ENCODE data around the gene CMC1.

Gene CMC1

DNA sequence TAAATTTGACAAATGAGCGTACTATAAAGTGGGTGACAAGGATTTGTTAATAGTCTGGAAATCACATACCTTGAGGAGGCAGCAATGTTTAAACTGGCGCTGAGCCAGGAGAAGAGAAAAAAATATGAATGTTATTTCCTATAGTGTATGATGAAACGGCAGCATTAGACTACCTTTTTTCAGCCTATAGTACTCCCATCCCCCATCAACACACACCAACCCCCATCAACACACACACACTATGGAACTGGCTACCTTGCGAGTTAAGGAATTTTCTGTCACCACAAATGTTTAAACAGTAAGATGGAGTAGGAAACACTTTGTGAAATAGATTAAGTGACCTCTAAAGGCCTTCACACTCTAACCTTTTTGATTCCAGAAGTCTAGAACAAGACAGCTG is 60.3 kb downstream of the CMC1 start:
- no peak for DNase-seq

DNA sequence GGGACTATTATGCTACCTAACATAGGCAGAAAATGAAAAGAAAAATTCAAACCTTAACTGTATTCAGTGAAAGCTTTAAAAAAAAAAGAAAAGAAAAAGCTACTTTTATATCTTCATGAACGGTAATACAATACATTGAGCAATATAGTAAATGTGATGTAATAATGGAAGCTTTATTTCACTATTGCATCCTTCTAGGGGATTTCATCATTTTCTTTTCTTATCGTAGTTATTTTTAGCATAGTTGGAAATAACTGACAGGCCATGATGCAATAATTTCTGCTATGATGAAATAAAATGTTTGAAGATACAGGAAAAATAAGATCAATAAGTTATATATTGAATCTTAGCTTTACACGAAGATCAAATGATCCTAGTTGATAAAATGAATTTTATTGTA is 66.8 kb downstream of the CMC1 start:
- peak in 2 of 4 experiments; percentile 27 to 34 for DNase-seq

DNA sequence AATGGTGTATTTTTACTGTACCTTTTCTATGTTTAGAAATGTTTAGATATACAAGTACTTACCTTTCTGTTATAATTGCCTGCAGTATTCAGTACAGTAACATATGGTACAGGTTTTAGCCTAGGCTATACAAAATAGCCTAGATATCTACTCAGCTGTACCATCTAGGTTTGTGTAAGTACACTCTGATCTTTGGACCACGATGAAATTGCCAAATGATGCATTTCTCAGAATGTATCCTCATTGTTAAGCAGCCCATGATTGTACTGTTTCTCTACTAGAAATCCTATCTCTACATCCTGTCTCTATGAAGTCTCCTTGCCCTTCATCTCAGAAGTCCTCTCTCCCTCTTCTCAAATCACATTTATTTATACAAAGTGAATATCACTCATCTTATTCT is 74.3 kb downstream of the CMC1 start:
- no peak for DNase-seq

DNA sequence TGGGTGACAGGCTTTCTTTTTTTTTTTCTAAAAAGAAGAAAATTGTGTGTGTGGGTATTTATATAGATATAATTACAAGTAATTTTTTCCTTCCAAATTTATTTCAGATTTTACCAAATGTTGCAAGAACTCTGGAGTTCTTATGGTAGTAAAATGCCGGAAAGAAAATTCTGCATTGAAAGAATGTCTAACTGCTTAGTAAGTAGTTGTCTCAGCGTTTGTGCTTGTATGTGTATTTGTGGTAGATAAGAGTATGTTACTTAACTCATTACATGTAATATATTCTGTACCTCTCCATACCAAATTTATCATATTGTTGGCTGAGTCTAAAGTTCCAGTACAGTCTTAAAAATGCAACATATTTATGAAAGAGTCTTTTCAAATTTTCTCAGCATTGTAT is 74.8 kb downstream of the CMC1 start:
- no peak for DNase-seq

DNA sequence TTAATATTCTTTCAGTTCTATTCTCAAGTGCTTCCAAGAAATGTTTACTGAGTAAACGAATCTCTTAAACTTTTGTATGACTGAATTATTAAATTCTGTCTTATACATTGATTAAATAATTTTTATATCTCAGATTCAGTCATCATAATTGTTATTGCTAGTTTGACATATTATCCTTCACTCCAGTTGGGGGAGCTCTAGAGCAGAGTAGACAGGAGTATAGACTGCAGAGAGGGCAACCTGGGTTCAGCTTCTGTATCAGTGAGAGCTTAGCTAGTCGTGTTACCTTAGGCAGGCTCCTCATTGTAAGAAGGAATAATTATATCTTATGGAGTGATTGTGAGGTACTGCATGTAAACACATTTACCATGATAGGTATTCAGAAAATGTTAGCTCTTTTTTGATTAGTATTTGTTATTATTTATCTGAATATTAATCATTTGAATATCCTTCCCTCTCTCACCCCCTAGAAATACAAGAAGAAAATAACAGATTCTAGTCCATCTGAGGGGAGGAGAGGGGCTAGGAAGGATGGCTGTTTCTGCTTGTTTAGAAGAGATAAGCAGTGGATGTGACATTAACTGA is 76.1 kb downstream of the CMC1 start:
- peak; percentile 33 to 69 (median 44) for DNase-seq

DNA sequence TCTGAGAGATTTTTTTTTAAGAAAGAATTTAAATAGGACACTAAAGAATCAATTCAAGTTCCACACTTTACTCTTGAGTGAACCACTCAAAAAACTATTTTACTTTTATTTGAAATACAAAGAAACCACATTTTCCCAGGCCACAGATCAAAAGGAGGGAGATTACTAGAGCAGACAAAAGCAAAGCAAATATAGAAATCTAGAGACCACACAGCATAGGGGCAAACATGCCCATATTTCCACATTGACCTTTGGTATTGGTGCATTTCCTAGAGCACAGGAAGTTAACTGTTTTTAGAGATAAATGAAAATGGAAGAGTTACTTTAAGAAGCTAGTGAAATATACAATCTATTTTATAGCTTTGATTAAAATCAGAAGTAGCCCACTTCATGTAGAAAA is 79.6 kb downstream of the CMC1 start:
- DNase-seq, result no peak

DNA sequence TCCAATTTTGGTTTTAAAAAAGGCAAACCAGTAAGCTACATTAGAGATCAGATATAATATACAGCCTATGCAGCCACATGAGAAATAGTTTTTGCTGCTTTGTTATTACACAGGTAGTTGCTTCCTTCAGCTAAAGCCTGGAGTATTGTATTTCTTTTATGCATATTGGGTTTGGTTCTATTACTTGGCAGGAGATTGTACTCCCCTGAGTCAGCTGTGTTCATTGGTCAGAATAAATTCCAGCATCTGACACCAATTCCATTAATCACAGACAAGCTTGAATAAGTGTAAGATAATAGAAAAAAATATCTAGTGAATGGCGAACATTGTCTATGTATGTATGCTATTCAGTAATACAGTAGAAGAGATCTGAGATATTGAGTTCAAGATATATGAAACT is 81.0 kb downstream of the CMC1 start:
- DNase-seq, result no peak

DNA sequence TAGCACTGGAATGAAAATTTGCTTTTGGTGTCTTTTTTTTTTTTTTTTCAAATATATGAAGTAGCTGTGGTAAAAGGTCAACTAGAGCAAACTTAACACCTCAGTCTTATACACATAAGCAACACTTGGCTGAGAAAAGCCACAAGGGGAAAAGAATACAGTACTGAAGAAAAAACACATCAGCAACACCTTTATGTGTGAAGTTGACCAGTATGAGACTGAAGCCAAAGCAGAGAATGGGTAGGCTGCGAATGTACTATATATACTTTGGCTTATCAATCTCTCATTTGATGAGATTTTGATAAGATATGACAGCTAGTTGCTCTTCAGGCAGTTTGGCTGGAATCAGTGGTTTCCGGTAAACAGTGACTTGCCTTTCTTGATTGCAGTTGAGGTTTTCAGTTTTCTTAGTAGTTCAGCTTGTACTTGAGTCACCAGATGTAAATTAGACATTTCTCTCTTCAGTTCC is 85.1 kb downstream of the CMC1 start:
- DNase-seq, result no peak

DNA sequence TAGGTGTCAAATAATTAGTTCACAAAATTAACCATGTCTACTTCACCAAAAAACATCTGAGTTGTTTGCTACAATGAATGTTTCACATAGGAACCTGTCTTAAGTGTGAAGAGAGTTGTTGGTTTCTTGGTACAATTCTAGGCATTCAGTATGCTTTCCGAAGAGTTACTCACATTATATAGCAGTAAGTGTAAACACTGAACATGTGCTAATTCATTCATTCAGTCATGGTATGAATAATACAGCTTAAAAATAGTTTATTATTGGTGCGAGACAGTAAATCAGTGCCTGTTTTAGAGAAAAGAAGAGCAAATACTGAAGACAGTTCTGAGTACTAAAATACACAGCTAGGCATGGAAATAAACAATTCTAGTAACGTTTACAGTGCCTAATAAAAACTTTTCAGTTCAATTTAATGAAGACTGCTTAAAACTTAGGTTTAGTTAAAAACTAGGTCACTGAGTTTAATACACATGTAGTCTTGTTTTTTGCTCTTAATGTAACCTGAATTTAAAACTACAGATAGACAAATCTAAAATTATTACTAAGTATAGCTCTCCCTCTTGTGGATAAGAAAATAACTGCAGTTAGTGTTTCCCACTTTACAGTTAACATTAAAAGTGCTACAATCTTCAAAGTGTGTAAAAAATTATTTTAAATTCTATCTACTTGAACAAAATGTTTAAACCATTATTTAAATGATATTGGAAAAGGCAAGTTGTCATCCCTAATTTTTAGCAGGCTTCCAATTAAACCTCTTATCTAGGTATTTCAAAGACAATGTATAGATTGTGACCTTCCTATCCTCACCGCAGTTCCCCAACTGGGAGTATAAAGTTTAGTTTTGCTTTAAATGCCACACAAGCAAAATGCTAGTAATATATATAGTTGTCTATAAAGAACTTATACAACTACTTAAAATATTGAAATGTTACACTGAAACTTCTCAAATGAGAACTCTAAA is 87.1 kb downstream of the CMC1 start:
- peak in 2 of 4 experiments; percentile 52 to 66 for DNase-seq

DNA sequence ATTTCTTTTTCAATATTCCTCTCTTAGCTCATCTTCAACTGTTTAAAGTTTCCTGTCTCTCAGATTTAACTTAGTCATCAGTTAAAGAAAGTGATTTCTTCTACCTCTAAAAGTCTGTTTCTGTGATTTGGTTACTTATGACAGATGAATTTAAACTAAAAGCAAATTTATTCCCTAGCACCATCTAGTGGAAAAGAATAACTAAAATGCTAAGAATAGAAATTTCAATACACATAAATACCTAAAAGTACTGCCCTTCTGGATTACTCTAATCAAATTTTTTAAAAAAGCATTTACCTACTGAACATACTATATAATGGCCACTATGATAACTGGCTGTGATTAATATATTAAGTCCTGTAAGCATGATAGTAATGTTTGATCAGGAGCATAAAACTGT is 93.1 kb downstream of the CMC1 start:
- peak in 1 of 4 experiments; percentile 12 for DNase-seq

DNA sequence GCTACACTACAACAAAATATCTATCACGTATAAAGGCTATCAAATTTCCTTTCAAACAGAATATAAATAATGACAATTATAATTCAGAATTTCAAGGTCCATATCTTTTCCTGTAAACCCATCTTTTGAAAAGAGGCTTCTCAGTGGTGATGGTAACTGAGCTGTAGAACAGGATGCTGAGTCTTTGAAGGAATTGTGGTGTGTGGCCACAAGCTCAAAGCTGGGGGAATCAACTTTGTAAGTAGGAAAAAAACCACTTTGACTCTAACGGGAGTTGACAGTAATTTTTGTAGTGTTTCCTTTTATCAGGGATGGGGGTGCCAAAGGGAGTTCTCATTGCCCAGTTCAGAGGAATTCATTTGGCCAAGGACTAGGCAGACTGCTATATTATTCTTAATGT is 93.8 kb downstream of the CMC1 start:
- DNase-seq, result no peak

DNA sequence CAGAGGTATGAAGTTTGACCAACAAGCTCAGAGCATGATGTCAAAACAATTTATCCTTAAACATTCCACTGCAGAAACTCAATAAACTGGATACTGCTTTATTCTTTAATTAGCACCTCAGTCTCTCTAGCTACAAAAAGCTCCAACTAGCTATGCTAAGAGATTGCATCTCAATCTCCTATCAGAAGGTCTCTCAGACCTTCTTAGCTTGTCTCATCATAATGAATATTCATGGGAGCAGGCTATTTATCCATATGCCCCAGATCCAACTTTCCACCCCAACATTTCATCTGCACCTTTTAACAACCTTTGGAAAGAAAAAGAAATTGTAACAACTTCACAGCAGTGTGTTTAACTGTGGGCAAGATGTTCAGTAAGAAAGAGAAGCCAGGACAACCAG is 95.8 kb downstream of the CMC1 start:
- DNase-seq, result no peak

DNA sequence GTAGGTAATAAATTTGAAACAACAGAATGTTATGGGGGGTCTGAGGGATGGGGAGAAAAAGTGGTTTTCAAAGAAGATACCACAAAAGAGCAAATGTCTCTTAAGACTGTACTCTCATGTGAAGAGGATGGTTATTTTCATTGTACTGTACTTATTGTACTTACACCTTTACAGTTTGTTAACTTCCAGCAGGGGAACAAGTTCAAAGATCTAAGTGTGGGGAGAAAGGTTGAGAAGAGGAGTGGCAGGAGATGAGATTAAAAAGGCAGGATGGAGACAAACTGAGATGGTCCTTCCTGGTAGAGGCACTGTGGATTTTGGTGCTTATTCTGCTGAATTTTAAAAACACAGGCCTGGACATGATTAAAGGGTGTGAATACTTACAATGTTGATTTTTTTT is 101.7 kb downstream of the CMC1 start:
- DNase-seq, result no peak

DNA sequence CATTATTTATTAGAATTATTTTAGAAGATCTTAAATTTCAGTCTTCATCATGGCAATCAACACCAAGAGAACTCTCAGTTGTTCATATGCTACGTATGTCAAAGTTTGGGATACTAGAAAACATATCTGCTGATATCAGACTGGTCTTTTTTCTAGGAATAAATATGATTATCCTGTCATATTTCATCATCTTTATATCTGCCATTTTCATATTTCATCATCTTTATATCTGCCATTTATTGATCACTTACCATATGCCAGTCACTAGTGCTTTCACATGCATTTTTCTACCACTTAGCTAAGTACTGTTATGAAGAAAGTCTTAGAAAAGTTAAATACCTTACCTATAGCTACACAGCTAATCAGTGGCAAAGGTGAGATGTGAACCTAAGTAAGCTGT is 104.3 kb downstream of the CMC1 start:
- no peak for DNase-seq

DNA sequence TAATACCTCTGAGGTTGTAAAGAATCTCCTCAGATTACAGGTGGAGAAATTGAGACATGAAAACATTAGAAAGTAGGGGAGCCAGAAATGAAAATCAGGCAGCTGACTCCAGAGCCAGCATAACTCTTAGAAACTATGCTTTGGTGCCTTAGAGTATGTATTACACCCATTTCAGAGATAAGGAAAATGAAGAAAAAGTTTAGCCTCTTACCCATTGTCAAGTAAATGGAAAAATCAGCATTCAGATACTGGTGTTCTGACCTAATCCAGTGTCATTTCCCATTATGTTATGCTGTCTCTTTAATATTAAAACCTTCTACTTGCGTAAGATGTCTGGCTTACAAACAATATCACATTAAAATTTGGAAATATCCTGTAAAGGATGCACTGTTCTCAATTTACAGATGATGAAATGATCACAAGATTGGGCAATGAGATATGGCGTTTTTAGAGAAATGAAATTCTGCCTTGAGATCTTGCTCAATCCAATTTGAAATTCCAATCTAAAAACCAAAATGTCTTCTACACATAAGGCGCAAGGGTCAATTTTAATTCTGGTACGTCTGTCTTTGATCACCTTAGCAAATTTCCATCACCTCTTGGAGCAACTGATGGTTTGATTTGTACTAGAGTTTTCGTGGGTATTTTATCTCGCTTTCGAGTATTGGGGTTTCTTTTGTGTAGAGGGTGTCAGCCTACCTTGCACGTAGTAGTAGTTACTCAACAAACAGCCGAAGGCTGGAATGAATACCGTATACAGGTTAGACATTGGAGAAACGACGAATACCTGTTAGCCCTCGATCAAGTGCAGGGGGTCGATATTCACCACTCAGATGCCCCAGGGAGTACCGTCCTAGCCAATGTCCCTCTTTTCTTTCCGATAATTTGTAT is 106.2 kb downstream of the CMC1 start:
- peak; percentile 30 to 95 (median 80) for DNase-seq

DNA sequence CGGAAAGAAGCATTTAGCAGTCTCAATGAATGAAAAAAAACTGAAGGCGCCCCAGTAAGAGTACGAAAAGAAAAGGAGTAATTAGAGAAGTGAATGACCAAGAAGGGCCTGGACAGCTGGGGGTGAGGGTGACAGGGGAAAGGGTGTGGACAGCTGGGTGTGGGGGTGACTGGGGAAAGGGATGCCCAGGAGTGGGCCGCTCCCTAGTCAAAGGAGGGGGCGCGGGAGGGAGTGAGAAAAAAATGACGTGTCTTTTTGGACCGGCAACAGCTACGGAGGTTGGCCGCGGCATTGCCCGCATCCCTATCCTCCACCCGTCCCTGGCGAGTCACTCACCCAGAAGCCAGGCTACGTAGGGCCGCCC is 106.8 kb downstream of the CMC1 start:
- no peak for DNase-seq

DNA sequence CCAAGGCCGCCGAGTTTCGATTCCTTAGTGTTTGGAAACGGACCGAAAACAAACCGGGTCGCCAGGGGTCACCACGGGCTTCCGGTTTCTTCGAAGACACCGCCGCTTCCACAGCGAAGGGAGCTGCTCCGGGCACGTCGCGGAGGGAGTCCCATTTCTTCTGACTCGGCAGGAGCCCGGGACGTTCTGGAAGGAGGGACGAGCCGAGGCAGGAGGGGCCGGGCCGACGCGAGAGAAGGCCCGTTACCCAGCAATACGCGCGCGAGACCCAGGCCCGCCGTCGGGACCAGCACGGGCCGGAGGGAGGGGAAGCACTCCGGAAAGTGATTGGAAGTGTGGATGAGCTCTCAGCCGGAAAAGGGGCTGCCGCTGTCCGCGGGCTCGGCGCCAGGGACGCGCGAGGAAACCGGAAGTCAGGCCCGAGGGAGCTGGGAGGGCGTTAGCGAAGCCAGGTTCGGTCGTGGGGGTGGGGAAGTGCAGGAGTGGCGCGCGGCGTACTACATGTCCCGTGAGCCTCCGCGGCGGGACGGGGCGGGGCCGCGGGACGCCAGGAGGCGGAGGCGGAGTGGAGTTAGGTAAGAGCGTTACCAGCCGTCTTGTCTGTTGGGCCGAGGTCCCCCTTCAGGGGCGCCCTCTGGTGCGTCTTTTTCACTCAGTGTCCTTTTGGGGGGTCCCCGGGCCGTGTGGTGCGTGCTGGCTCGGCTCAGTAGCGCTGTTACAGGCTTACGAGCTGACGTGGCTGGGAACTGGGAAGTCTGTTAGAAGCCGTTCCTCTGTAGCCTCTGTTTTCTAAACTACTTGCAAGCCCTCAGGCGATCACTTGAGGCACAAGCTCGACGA is 107.4 kb downstream of the CMC1 start, which contains the start of the genes AZI2 and ZCWPW2:
Gene AZI2 (minus strand): TSS at position 196 of the 840 bp plus-strand sequence. CDS start 8,207 bp downstream, outside the sequence.
Gene ZCWPW2 (plus strand): TSS at position 93 of the 840 bp plus-strand sequence. CDS start 64,348 bp downstream, outside the sequence.
- peak; percentile 97 to 99 (median 98) for DNase-seq

DNA sequence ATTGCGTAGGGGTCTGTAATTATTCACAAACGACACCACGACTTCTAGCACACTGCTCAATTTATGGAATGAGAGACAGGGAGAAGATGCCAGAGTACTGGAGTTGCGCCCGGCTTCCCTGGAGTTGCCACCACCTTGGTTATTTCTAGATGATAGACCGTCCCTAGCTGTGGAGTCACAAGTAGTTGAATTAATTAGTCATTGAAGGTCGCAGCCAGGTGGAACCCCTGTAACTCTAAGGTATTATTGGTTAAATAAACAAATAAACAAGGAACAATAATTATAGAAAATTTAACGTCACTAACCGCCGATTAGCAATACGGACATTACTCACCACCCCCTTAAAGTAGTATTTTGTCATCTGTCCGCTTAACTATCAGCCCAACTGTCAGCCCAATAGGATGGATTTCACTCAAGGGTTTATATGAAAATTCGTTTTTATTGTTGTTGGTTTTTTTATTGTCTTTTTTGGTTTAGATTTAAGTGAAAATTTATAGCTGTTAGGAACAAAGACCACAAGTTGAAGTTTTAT is 108.1 kb downstream of the CMC1 start:
- peak in 2 of 4 experiments; percentile 22 to 29 for DNase-seq
